Astrocyte of the spinal cord (primary cell): Measurements from ENCODE around the gene PDXDC1.
"Not testable (repeated sequence)": the region's sequence is repeated elsewhere in the genome, so short reads cannot be mapped to it uniquely, and the experiment has no call there.

Experiments used
- DNase-seq: peaks from one replicate; pipeline ENCODE4 v3.0.0; 2011; ENCODE audit warnings: low read depth, low spot score
- H3K4me3 ChIP-seq: 2 replicates; pipeline ENCODE4 v1.5.1; 2011; ENCODE audit warnings: low read depth, mild to moderate bottlenecking, low read length, moderate library complexity
- in situ Hi-C: cut with HindIII; loops from 2 replicates; pipeline ENCODE4 v1.10.0; 2017; ENCODE audit warnings: low sequenced_read_pairs
- TF ChIP-seq, protein P1 (sequence below): IDR thresholded peaks from 2 replicates; pipeline ENCODE4 v1.5.1; 2012; ENCODE audit warnings: low read depth, mild to moderate bottlenecking, low read length, inconsistent platforms

The PDXDC1 gene

DNA sequence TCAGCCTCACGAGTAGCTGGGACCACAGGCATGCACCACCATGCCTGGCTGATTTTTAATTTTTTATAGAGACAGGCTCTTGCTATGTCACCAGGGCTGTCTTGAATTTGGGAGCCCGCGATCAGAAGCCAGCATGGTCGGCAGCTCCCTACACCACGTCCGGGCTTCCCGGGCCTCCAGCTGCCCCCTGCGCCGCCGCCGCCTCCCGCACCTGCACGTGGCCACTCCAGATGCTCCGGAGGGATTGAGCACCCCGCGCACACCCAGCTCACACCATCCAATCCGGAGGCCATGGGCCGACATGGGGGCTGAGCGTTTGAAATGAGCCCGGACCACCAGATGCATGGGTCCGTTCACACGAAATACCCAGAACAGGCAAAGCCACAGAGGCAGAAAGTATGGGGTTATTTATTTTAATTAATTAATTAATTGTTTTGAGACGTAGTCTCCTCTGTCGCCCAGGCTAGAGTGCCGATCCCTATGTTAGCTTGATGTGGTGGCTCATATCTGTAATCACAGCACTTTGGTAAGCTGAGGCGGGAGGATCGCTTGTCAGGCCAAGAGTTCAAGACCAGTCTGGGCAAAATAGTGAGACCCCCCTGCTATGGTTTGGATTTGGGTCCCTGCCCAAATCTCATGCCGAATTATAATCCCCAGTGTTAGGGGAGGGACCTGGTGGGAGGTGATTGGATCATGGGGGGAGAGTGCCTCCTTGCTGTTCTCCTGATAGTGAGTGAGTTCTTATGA lies 17.1 kb upstream of the PDXDC1 start:
- no peak overlapping the region for H3K4me3 ChIP-seq
- in situ Hi-C loops: no loop called here
- no peak for DNase-seq
- TF ChIP-seq, protein P1, sequence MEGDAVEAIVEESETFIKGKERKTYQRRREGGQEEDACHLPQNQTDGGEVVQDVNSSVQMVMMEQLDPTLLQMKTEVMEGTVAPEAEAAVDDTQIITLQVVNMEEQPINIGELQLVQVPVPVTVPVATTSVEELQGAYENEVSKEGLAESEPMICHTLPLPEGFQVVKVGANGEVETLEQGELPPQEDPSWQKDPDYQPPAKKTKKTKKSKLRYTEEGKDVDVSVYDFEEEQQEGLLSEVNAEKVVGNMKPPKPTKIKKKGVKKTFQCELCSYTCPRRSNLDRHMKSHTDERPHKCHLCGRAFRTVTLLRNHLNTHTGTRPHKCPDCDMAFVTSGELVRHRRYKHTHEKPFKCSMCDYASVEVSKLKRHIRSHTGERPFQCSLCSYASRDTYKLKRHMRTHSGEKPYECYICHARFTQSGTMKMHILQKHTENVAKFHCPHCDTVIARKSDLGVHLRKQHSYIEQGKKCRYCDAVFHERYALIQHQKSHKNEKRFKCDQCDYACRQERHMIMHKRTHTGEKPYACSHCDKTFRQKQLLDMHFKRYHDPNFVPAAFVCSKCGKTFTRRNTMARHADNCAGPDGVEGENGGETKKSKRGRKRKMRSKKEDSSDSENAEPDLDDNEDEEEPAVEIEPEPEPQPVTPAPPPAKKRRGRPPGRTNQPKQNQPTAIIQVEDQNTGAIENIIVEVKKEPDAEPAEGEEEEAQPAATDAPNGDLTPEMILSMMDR: no peak

GRCh38 chr16:14958323-14958600 lies 16.6 kb upstream of the PDXDC1 start:
- H3K4me3 ChIP-seq: no peak overlapping the region
- DNase-seq: no peak
- in situ Hi-C loops: no loop called here
- TF ChIP-seq, protein P1: no peak

GRCh38 chr16:14958970-14959369 lies 15.9 kb upstream of the PDXDC1 start:
- in situ Hi-C loops: no loop called here
- TF ChIP-seq, protein P1: no peak
- H3K4me3 ChIP-seq: no peak overlapping the region
- DNase-seq: no peak

- TF ChIP-seq, protein P1: no peak
- no peak overlapping the region for H3K4me3 ChIP-seq
- DNase-seq: no peak
- in situ Hi-C loops: no loop called here
Observed at GRCh38 chr16:14961405-14962186, 13.2 kb upstream of the PDXDC1 start.

DNA sequence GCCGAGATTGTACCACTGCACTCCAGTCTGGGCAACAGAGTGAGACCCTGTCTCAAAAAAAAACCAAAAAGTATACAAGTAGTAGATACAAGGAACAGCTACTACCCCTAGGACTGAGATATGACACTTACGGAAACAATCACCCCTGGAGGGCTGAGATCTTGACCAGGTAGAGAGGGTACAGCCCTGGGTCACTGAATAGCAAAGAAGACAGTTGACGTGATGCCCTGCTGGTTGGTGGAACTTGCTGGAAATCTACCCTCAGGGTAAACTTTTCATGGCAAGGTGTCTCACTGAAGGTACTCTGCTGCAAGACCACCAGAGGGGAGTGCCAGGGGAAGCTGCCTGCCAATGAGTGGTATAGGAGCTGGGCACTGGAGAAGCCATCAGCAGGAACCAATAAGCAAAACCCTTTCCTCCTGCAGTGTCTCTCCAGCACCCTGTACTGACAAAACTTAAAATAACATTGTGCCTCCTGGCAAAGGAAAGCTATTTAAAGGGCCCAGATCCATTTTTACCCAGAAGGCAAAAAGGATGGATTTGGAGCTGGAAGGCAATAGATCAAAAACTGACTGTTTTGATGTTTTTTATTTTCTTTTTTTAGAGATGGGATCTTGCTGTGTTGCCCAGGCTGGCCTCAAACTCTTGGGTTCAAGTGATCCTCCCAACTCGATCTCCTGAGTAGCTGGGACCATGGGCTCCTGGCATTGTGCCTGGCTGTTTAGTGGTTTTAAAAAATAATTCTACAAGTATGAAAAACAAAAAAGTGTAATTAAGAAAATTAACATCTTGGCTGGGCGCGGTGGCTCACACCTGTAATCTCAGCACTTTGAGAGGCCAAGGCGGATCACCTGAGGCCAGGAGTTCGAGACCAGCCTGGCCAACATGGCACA lies 11.3 kb upstream of the PDXDC1 start:
- TF ChIP-seq, protein P1: no peak
- in situ Hi-C loops: no loop called here
- no peak overlapping the region for H3K4me3 ChIP-seq
- DNase-seq: no peak

- TF ChIP-seq, protein P1: no peak
- H3K4me3 ChIP-seq: no peak overlapping the region
- in situ Hi-C loops: no loop called here
- DNase-seq: no peak
Observed at GRCh38 chr16:14965328-14965727, 9.5 kb upstream of the PDXDC1 start.

GRCh38 chr16:14969795-14970194 lies 5.0 kb upstream of the PDXDC1 start:
- DNase-seq, in situ Hi-C loops, H3K4me3 ChIP-seq: not testable (repeated sequence)

GRCh38 chr16:14971621-14972228 lies 3.1 kb upstream of the PDXDC1 start:
- H3K4me3 ChIP-seq, in situ Hi-C loops, DNase-seq: not testable (repeated sequence)

DNA sequence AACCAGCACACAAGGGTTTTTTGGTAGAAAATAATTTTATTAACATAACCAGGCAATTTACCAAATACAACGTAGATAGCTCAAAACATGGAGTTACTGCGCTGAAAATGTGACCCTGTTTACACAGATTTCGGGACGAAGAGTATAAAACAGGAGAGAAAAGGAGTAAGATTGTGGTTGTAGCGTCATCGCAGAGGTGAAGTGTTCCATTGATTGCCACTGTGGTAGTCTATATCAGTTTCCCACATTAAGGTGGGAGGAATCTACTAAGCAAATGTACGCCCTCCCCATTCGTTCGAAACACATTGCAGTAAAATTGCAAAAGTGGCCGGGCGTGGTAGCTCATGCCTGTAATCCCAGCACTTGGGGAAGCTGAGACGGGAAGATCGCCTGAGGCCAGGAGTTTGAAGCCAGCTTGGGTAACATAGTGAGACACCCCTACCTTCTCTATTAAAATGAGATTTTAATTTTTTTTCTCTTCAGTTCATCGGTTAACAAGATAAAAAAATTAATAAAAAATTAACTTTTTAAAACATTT lies 972 bp upstream of the PDXDC1 start:
- DNase-seq, in situ Hi-C loops: not testable (repeated sequence)

More for the DNA sequence above, 972 bp upstream of the PDXDC1 start:
- H3K4me3 ChIP-seq: peak overlapping the region; percentile 70
